K562 (cell line): ENCODE results near the gene NKD1. TPM values are rescaled to one million over a fixed set of nuclear protein-coding genes. Genes with fewer than 3 reads are reported as not detected.

Experiments used
- ATAC-seq: fragments of 200-7000 bp; cut with Tn5 transposase; 3 replicates; pipeline ENCODE4 v1.9.1; 2020; ENCODE audit warnings: moderate library complexity
- BruUV-seq: library from RNA; stranded (reverse); fragments of 400-500 nt; replicated peaks from 2 replicates; lab custom pipeline; 2021; lab: Mats Ljungman, UMichigan
- CTCF ChIA-PET: fragments of 300-600 bp; formaldehyde crosslinking; extraction: SDS; loops from one replicate; lab custom pipeline; 2021; ENCODE audit warnings: low intra/inter-chr PET ratio; lab: Yijun Ruan, JAX
- POLR2A ChIA-PET: fragments of 300-600, 350-650 bp; sonication (Branson Sonifier 250); formaldehyde crosslinking; extraction: SDS; loops from one replicate; lab custom pipeline; 2021; ENCODE audit warnings: antibody characterized with exemption, inconsistent platforms; lab: Yijun Ruan, JAX
- DNase-seq, 4 experiments: peaks; one replicate each; pipeline versions ENCODE4 v3.0.0 to v3.0.0-alpha.2; 2011 to 2018; ENCODE audit warnings: low spot score in 3 of 4, mixed read lengths in 3 of 4; ENCODE audit errors: extremely low read depth in 1 of 4
- FAIRE-seq: peaks from 2 replicates; lab custom pipeline; 2011; peaks lifted over from hg19 to GRCh38; lab: Jason Lieb, UNC
- H2AFZ ChIP-seq: 2 replicates; pipeline ENCODE4 v1.6.0; 2011; ENCODE audit warnings: low read depth, low read length, control low read depth, inconsistent platforms
- H3K27ac ChIP-seq: fragments of 200-600 bp; 3 replicates; pipeline ENCODE4 v1.8.0; 2011; ENCODE audit warnings: low read depth, mild to moderate bottlenecking, control low read depth, inconsistent platforms, low read length, moderate library complexity, mixed read lengths; ENCODE audit errors: extremely low read depth
- H3K27me3 ChIP-seq, 2 experiments: fragments of 300-600 bp in 1 of 2; 2 replicates in 1 of 2; 3 replicates in 1 of 2; pipeline versions ENCODE4 v1.6.0 to v1.8.0; 2011; ENCODE audit warnings: inconsistent platforms in 2 of 2, low read length in 2 of 2, mild to moderate bottlenecking in 1 of 2, mixed read lengths in 1 of 2, moderate library complexity in 1 of 2; ENCODE audit not compliant: control insufficient read depth in 2 of 2, insufficient read depth in 2 of 2
- H3K36me3 ChIP-seq: fragments of 300-600 bp; 3 replicates; pipeline ENCODE4 v1.8.0; 2011; ENCODE audit warnings: mild to moderate bottlenecking, low read length, inconsistent platforms; ENCODE audit not compliant: control insufficient read depth, insufficient read depth
- H3K4me1 ChIP-seq, 2 experiments: fragments of 200-600 bp in 1 of 2; replicated peaks in 1 of 2; 2 replicates in 1 of 2; 3 replicates in 1 of 2; pipeline versions ENCODE4 v1.5.1 to v1.8.0; 2011; ENCODE audit warnings: inconsistent platforms in 2 of 2, low read length in 2 of 2, mild to moderate bottlenecking in 1 of 2, mixed read lengths in 1 of 2, moderate library complexity in 1 of 2; ENCODE audit not compliant: control insufficient read depth in 2 of 2, insufficient read depth in 2 of 2
- H3K4me2 ChIP-seq: 2 replicates; pipeline ENCODE4 v1.6.1; 2011; ENCODE audit warnings: low read length, control low read depth, inconsistent platforms, mixed read lengths; ENCODE audit not compliant: insufficient read depth
- H3K4me3 ChIP-seq: fragments of 200-600 bp; sonication (generic), shearing (Covaris generic); 2 replicates; pipeline ENCODE4 v1.5.1; 2016; ENCODE audit warnings: control low read depth, inconsistent platforms
- H3K79me2 ChIP-seq: fragments of 200-600 bp; 3 replicates; pipeline ENCODE4 v1.8.0; 2011; ENCODE audit warnings: low read length, inconsistent platforms; ENCODE audit not compliant: control insufficient read depth, insufficient read depth
- H3K9ac ChIP-seq, 2 experiments: 2 replicates each; pipeline versions ENCODE4 v1.6.0 to v1.6.1; 2011; ENCODE audit warnings: low read depth in 2 of 2, low read length in 2 of 2, control low read depth in 1 of 2, inconsistent platforms in 1 of 2, mild to moderate bottlenecking in 1 of 2, mixed read lengths in 1 of 2; ENCODE audit not compliant: insufficient read depth in 1 of 2
- H3K9me1 ChIP-seq: one replicate; pipeline ENCODE4 v1.6.0; 2011; ENCODE audit warnings: inconsistent platforms, mild to moderate bottlenecking, low read length, moderate library complexity; ENCODE audit not compliant: control insufficient read depth, insufficient read depth
- H3K9me3 ChIP-seq: replicated peaks from 2 replicates; pipeline ENCODE4 v1.5.1; 2011; ENCODE audit warnings: low read depth, low read length, inconsistent platforms; ENCODE audit not compliant: control insufficient read depth, insufficient read depth
- H4K20me1 ChIP-seq: replicated peaks from 2 replicates; pipeline ENCODE4 v1.6.1; 2011; ENCODE audit warnings: low read length, inconsistent platforms, mixed read lengths; ENCODE audit not compliant: control insufficient read depth, insufficient read depth
- CCAR2 ChIP-seq: fragments of 200-400 bp; formaldehyde crosslinking; IDR thresholded peaks from 2 replicates; pipeline ENCODE4 v1.6.1; 2017; ENCODE audit warnings: mild to moderate bottlenecking, low read depth, low read length
- FOXA1 ChIP-seq: fragments of 450-650 bp; IDR thresholded peaks from 2 replicates; pipeline ENCODE4 v1.6.1; 2016; ENCODE audit warnings: mild to moderate bottlenecking, borderline replicate concordance
- FOXM1 ChIP-seq, 2 experiments: fragments of 450-650 bp in 1 of 2; sonication (generic) in 1 of 2; formaldehyde crosslinking in 1 of 2; IDR thresholded peaks; 2 replicates each; pipeline versions ENCODE4 v1.6.1 to v1.9.0; 2017 to 2022; ENCODE audit warnings: low read depth in 2 of 2, mild to moderate bottlenecking in 2 of 2, missing genetic modification reagents in 1 of 2, moderate library complexity in 1 of 2
- MIER1 ChIP-seq: fragments of 450-650 bp; IDR thresholded peaks from 2 replicates; pipeline ENCODE4 v1.6.1; 2016; ENCODE audit warnings: antibody characterized with exemption, mild to moderate bottlenecking, low read depth
- OTX1 ChIP-seq: fragments of 450-650 bp; formaldehyde crosslinking; IDR thresholded peaks from 2 replicates; pipeline ENCODE4 v1.4.0; 2022; ENCODE audit warnings: mild to moderate bottlenecking
- SIN3A ChIP-seq, 2 experiments: fragments of 150-350 bp in 1 of 2; IDR thresholded peaks; 2 replicates each; pipeline ENCODE4 v1.6.1; 2011 to 2016; ENCODE audit warnings: borderline replicate concordance in 2 of 2, low read depth in 2 of 2, low read length in 2 of 2, mild to moderate bottlenecking in 2 of 2, moderate library complexity in 2 of 2; ENCODE audit not compliant: control insufficient read depth in 1 of 2
- TCFL5 ChIP-seq: fragments of 250-450 bp; sonication (Bioruptor Pico); conservative IDR thresholded peaks from 2 replicates; pipeline ENCODE4 v1.6.1; 2021; ENCODE audit warnings: mild to moderate bottlenecking, moderate library complexity, matching md5 sums
- ZNF408 ChIP-seq: fragments of 250-450 bp; sonication (Bioruptor Pico); IDR thresholded peaks from 2 replicates; pipeline ENCODE4 v1.4.0; 2020; ENCODE audit warnings: low read depth, mild to moderate bottlenecking, moderate library complexity
- ZNF57 ChIP-seq: fragments of 450-650 bp; formaldehyde crosslinking; IDR thresholded peaks from 2 replicates; pipeline ENCODE4 v1.4.0; 2020; ENCODE audit warnings: mild to moderate bottlenecking, moderate library complexity
- WGBS: fragments of 100-300 bp; shearing (Covaris generic); methylation state at CpG from one replicate; pipeline ENCODE4 v1.1.6; 2016; ENCODE audit warnings: low coverage, mixed read lengths; ENCODE audit not compliant: insufficient coverage; ENCODE audit errors: missing lambda C conversion rate; 5-methylcytosine and 5-hydroxymethylcytosine counted together
- in situ Hi-C: fragments of 300-500 bp; cut with MboI; formaldehyde crosslinking; loops from 4 replicates; pipeline ENCODE4 v1.15.0; 2018; ENCODE audit warnings: inconsistent platforms, mixed read lengths
- intact Hi-C: fragments of 100-400 bp; cut with micrococcal nuclease; formaldehyde crosslinking; loops from 2 replicates; pipeline ENCODE4 v1.14.2; 2022
- polyA plus RNA-seq, 8 experiments: library from polyadenylated mRNA; depleted of rRNA in 4 of 8; stranded (reverse) in 5 of 8; unstranded in 3 of 8; fragments of >200 nt; fragmentation: Nextera tagmentation in 2 of 8; fragmentation: Illumina TruSeq in 1 of 8; extraction: Ambion mirVana in 2 of 8; extraction: Trizol in 1 of 8; gene quantifications; 2 replicates each; pipeline versions ENCODE4 v1.2.1 to v1.2.3, GENCODE V29; 2011 to 2014; ENCODE audit warnings: inconsistent platforms in 1 of 8, missing spikeins in 1 of 8
- total RNA-seq, 7 experiments: library from RNA; depleted of rRNA in 6 of 7; stranded (reverse); fragments of >200 nt in 6 of 7; fragmentation: Illumina TruSeq in 2 of 7; extraction: Trizol in 2 of 7; gene quantifications; 2 replicates each; pipeline versions ENCODE4 v1.2.1 to v1.2.3, GENCODE V29; 2011 to 2021; ENCODE audit warnings: low replicate concordance in 1 of 7
- TF ChIP-seq, protein P1 (sequence below): sonication (generic); formaldehyde crosslinking; IDR thresholded peaks from 2 replicates; pipeline ENCODE4 v1.5.0; 2020; ENCODE audit warnings: missing genetic modification reagents
- TF ChIP-seq, protein P2 (sequence below): fragments of 450-650 bp; formaldehyde crosslinking; IDR thresholded peaks from 2 replicates; pipeline ENCODE4 v1.4.0; 2022; ENCODE audit warnings: missing genetic modification characterization
- TF ChIP-seq, protein P3 (sequence below): fragments of 450-650 bp; IDR thresholded peaks from 2 replicates; pipeline ENCODE4 v1.6.1; 2017; ENCODE audit warnings: mild to moderate bottlenecking, moderate library complexity
- TF ChIP-seq, protein P4 (sequence below): sonication (generic); formaldehyde crosslinking; IDR thresholded peaks from 2 replicates; pipeline ENCODE4 v1.8.0; 2022; ENCODE audit warnings: missing genetic modification reagents, mild to moderate bottlenecking, borderline replicate concordance
- TF ChIP-seq, protein P5 (sequence below): fragments of 450-650 bp; IDR thresholded peaks from 2 replicates; pipeline ENCODE4 v1.7.1; 2018; ENCODE audit warnings: mild to moderate bottlenecking, low read depth; ENCODE audit not compliant: partially characterized antibody

Gene NKD1
- total and polyA plus RNA-seq, 9 of the 15 experiments (the other 6 are each of a cell fraction or from before 2014, with no cell fraction given) = under 0.01 to 0.24 (median 0.04) TPM; not detected in 2

DNA sequence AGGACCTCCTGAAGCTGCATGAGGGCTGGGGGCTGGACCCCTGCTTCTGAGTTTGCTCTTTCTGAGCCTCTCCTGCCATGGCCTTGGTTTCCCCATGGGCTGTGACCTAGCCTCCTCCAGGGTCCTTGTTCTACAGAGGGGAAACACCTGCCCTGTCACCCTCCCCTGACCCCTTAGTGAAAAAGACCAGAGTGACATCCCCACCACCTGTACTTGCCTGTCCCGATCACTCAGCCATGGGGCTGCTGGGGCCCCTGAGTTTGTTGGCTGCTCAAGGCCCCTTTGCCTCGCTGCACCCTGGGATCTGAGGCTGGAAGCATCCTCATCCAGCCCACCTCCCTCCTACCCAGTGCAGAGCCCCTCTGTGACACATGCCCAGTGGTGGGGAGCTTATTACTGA, 146.0 kb downstream of the NKD1 start:
- Histone ChIP-seq H3K4me3 (no peak overlapping the region), H4K20me1 (no peaks in the 10 kb centered on the region; the same call in 1 of the 2 replicates), H3K4me2 (no peak overlapping the region), H3K9me3 (no peaks in the 10 kb centered on the region), H3K4me1 (peaks cover 9% of the 10 kb centered on the region in 2 experiments; a peak in 4 of 5 replicates), H3K27me3 (peaks cover 0 to 27% of the 10 kb centered on the region in 2 experiments; a peak in 2 of 5 replicates), H3K27ac (no peak overlapping the region), H3K36me3 (no peaks in the 10 kb centered on the region), H3K9ac (no peak overlapping the region), H2AFZ (no peak overlapping the region), H3K79me2 (no peaks in the 10 kb centered on the region), H3K9me1 (no peaks in the 10 kb centered on the region)
- BruUV-seq = no TSS peak
- 8% methylated on average over 2 of the region's 2 CpGs for WGBS
- no peak for DNase-seq
- intact Hi-C loops (no loop called here), in situ Hi-C loops (no loop called here)
- ATAC-seq = no peak
- POLR2A ChIA-PET = no interaction called here
- CTCF ChIA-PET = no interaction called here
- no peak for FAIRE-seq
- no peak for TF ChIP-seq TCFL5 (CRISPR knock-in tag)
- TF ChIP-seq OTX1 (CRISPR knock-in tag) = no peak
- TF ChIP-seq, protein P1, sequence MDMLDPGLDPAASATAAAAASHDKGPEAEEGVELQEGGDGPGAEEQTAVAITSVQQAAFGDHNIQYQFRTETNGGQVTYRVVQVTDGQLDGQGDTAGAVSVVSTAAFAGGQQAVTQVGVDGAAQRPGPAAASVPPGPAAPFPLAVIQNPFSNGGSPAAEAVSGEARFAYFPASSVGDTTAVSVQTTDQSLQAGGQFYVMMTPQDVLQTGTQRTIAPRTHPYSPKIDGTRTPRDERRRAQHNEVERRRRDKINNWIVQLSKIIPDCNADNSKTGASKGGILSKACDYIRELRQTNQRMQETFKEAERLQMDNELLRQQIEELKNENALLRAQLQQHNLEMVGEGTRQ (CRISPR knock-in tag) = no peak
- TF ChIP-seq FOXM1 (IDR thresholded peaks at IDR 0.05; ENCODE audit: low read depth) = no peak
- TF ChIP-seq FOXM1 (CRISPR knock-in tag; IDR thresholded peaks at IDR 0.05; ENCODE audit: low read depth) = no peak
- TF ChIP-seq MIER1 = no peak
- TF ChIP-seq, protein P2, sequence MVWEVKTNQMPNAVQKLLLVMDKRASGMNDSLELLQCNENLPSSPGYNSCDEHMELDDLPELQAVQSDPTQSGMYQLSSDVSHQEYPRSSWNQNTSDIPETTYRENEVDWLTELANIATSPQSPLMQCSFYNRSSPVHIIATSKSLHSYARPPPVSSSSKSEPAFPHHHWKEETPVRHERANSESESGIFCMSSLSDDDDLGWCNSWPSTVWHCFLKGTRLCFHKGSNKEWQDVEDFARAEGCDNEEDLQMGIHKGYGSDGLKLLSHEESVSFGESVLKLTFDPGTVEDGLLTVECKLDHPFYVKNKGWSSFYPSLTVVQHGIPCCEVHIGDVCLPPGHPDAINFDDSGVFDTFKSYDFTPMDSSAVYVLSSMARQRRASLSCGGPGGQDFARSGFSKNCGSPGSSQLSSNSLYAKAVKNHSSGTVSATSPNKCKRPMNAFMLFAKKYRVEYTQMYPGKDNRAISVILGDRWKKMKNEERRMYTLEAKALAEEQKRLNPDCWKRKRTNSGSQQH (CRISPR knock-in tag) = no peak
- TF ChIP-seq, protein P3, sequence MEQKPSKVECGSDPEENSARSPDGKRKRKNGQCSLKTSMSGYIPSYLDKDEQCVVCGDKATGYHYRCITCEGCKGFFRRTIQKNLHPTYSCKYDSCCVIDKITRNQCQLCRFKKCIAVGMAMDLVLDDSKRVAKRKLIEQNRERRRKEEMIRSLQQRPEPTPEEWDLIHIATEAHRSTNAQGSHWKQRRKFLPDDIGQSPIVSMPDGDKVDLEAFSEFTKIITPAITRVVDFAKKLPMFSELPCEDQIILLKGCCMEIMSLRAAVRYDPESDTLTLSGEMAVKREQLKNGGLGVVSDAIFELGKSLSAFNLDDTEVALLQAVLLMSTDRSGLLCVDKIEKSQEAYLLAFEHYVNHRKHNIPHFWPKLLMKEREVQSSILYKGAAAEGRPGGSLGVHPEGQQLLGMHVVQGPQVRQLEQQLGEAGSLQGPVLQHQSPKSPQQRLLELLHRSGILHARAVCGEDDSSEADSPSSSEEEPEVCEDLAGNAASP = no peak
- no peak for TF ChIP-seq FOXA1
- TF ChIP-seq ZNF408 = no peak
- TF ChIP-seq, protein P4, sequence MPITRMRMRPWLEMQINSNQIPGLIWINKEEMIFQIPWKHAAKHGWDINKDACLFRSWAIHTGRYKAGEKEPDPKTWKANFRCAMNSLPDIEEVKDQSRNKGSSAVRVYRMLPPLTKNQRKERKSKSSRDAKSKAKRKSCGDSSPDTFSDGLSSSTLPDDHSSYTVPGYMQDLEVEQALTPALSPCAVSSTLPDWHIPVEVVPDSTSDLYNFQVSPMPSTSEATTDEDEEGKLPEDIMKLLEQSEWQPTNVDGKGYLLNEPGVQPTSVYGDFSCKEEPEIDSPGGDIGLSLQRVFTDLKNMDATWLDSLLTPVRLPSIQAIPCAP (CRISPR knock-in tag) = no peak
- TF ChIP-seq, protein P5, sequence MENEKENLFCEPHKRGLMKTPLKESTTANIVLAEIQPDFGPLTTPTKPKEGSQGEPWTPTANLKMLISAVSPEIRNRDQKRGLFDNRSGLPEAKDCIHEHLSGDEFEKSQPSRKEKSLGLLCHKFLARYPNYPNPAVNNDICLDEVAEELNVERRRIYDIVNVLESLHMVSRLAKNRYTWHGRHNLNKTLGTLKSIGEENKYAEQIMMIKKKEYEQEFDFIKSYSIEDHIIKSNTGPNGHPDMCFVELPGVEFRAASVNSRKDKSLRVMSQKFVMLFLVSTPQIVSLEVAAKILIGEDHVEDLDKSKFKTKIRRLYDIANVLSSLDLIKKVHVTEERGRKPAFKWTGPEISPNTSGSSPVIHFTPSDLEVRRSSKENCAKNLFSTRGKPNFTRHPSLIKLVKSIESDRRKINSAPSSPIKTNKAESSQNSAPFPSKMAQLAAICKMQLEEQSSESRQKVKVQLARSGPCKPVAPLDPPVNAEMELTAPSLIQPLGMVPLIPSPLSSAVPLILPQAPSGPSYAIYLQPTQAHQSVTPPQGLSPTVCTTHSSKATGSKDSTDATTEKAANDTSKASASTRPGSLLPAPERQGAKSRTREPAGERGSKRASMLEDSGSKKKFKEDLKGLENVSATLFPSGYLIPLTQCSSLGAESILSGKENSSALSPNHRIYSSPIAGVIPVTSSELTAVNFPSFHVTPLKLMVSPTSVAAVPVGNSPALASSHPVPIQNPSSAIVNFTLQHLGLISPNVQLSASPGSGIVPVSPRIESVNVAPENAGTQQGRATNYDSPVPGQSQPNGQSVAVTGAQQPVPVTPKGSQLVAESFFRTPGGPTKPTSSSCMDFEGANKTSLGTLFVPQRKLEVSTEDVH = no peak
- no peak for TF ChIP-seq ZNF57 (CRISPR knock-in tag)
- no peak for TF ChIP-seq SIN3A (IDR thresholded peaks at IDR 0.05; ENCODE audit: borderline replicate concordance in 2 of 2, control insufficient read depth in 1 of 2, low read depth in 2 of 2, low read length in 2 of 2)
- TF ChIP-seq CCAR2 = no peak
